Limb (tissue), 2 donors: Measurements from ENCODE around the gene MOSPD3.
A peak's percentile ranks its signal among the peaks of the same experiment; 100 is the strongest.
"Not testable (repeated sequence)": the region's sequence is repeated elsewhere in the genome, so short reads cannot be mapped to it uniquely, and the experiment has no call there.

Source experiments
- DNase-seq, 2 donors: peaks; one replicate each; pipeline ENCODE4 v3.0.0-alpha.2; 2016; ENCODE audit errors: extremely low spot score in 2 of 2

The MOSPD3 gene

DNA sequence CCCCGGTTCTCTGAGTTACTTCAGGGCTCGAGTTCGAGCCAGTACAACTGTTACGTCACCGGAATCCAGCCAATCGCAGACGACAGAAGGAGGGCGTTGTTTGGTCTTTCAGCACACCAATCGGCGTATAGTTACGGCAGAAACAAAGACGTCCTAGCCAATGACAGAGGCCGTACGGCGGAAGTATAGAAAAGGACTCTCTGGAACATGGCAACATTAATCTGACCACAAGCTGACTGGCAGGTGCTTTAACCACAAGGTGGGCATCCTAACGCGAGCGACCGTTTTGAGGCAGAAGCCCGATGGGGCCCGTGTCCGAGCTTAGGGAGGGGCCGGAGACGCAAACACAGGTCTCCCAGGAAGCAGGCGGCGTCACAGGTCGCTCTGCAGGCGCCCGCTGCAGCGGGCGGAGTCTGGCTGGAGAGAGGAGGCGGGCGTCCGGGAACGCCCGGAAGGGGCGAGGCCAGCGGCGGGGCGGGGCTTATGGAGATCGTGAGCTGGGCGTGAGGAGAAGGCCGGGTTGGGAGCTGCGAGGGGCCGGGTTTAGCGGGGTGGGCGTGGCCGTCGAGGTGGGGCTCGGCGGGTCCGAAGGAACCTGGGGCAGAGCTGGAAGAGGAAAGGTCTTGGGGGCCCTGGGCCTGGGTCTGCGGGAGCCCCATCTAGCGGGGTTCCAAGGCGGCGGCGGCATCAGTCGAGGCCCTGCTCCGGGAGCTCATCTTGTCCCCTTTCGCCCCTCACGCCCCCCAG, at the start of gene MOSPD3:
TSS of gene MOSPD3 (plus strand) at position 558 of the 747 bp plus-strand sequence. CDS start 252 bp downstream, outside the sequence.
- DNase-seq: peak; percentile 99

DNA sequence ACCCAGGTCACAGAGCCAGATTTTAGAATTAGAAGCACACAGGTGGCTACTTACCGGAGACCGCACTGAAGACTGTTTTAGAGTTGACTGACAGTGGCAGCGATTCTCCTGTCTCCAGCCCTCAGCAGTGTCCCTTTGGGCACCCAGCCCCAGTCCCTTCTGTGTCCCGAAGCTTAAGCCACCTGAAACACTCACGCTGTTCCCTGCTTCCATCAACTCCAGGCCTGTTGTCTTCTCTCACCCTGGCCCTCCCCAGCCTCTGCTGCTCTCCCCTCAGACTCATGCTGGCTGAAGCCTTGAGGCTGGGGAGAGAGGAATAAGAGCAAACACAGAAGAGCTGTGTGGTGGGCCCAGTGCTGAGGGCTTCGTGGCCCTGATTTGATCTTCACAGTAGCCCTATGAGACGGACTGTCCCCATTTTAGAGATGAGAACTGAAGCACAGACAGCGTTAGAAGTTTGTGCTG, 49.2 kb upstream of the MOSPD3 start:
- DNase-seq: no peak

DNA sequence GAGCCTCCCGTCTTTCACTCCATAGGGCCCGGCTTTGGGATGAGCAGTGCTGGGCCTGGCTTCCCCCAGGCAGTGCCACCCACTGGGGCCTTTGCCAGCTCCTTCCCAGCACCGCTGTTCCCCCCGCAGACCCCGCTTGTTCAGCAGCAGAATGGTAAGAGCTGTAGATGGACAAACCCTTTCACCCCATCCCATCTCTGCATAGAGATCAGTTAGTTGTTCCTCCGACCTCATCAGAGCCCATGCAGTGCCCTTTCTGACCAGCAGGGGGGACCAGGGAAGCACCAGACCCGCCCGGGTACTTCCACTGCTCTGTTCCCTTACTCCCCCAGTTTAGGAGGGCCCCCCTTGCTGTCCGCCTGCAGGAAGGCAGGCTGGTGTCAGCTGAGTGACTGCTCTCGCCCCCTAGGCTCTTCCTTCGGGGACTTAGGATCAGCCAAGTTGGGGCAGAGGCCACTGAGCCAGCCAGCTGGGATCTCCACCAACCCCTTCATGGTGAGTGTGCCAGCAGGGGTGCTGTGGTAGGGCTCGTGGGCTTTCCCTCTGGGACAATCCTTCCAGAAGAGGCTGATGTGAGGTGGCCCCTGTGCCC, 48.4 kb upstream of the MOSPD3 start:
- DNase-seq: peak; percentile 47 to 84

GRCh38 chr7:100564405-100564804, 47.9 kb upstream of the MOSPD3 start:
- not testable (repeated sequence) for DNase-seq

DNA sequence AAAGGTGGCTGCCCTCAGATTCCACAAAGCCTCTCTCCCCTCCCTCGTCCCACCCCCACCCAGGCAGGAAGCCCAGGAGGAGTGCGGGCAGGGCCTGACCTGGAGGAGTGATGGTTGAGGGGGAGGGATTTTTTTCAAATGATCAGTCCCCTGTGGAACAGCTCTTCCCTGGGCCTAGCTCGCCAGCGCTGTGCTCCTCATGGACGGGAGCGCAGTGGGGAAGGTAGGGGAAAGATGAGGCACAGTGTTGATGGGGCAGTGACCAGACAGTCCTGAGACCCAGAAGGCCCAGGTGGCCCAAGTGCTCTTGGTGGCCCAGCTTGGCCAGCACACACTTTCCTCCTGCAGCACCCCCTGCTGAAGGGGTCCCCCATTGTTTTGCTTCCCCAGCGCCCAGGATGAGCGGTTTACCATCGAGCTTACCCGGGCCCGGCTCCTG, 47.2 kb upstream of the MOSPD3 start:
- DNase-seq: no peak

DNA sequence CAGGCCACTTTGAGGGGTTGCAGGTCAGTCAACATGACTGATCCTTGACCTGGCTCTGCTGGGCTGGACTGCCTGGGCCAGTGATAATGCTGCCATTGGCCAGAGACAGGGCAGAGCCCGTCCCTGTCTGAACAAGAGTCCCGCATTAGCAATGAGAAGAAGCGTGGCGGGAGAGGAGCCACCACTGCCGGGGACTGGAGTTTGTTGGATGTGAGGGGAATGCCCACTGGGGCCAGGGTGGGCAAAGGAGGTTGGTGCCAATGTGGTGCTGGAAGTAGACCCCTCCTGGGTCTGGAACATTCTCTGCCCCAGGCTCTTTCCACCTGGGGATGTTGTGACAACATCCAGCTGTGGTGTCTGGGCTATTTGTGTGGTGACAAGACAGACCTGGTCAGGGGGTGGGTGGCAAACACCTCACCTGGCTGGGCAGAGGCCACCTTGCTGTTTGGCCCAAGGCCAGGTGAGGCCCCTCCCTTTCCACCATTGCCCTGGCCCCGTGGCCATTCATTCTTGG, 46.3 kb upstream of the MOSPD3 start:
- DNase-seq: no peak

GRCh38 chr7:100567031-100567730, 45.2 kb upstream of the MOSPD3 start:
- no peak for DNase-seq

DNA sequence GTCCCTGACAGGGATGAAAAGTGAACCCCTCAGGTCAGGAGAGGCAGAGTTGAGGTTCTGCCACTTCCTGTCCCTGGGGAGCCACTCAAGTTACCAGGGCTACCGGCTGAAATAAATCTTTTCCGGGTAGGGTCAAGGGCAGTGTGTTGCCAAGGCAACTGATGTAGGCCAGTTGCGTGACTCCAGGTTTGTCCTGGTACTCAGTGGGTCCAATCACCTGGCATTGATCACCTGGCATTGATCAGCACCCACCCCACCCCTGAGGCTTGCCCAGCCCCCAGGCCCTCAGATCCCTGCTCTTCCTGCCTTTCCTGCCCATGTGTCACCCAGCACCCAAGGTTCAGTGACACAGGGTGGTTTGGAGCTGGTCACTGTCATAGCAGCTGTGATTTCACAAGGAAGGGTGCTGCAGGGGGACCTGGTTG, 44.6 kb upstream of the MOSPD3 start:
- DNase-seq: no peak

GRCh38 chr7:100568176-100568895, 44.0 kb upstream of the MOSPD3 start:
- DNase-seq: no peak

DNA sequence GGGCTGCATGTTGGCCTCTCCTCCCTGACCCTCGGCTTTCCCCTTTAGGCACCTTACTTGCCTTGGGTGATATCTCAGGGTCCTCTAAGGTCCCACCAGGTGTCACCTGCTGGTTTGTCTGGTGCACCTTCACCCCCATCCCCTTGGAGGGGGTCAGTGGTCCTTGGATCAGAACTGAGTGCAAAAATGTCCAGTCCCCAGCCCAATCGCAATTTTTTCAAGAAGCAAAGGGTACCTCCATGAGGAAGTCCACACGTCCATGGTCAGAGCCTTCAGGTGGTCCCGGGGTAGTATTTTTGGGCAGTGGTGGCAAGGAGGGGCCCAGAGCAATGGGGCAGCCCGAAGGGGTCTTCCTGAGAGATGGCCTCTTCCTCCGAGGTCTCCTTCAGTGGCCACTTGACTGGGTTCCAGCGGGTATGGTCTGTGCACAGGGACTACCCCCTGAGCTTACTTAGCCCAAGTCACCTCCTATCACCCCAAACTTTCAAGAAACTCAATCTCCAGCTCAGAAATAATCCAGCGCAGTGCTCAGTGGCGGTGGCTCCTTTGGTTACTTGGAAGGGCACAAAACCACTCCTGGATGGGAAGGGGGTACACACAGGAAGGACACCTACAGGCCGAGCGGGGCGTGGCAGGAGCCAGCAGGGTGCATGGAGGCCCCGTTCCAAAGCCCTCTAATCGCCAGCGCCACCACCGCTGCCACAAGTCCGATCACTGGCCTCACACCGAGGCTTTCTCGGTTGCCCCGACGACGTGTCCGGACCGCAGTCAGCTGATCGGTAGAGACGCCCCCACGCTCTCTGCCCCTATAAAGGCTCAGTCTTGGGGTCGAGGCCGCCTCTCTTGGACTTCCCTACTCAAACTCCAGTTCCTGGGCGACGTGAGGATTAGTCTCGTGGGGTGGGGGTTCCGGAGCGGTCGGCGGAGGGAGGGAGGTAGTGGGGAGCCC, 43.2 kb upstream of the MOSPD3 start:
- peak in 1 of 2 donors; percentile 64 for DNase-seq

DNA sequence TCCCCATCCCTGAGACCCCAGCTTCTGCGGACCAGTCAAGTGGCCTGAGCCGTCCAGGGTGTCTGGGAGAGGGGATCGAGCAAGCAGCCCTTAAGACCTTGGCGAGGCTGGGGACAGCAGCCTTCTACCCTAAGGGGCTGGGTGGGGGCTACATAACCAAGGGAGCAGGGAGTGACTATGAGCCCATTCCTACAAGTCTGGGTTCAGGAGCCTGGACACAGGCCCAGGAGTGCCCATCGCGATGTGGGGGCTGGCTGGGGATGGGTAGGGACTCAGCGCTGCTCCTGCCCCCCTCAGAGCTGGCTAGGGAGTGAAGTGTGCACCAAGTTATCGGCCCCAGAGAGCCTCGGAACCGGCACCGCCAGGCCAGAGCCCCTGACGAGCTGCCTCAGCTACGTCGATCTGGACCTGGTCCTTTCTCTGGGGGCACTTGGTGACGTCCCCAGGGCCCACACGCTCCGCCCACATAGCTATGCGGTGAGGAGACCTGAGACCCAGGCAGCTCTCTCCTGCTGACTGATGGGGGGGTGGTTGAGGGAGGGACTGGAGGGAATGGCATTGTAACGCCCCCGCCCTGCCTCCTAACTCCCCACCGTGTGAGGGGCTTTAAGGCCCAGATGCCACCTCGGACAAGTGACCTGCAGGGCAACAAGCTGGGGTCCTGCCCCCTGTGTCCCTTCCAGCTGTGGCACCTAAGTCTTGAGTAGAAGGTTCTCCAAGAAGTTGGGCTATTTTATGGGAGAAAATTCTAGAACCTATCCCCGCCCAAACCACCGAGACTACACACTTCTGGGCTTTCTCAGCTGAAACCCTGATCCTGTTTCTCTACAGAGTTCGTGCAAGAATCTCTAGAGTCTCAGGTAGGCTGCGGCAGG, 41.1 kb upstream of the MOSPD3 start:
- DNase-seq: no peak

DNA sequence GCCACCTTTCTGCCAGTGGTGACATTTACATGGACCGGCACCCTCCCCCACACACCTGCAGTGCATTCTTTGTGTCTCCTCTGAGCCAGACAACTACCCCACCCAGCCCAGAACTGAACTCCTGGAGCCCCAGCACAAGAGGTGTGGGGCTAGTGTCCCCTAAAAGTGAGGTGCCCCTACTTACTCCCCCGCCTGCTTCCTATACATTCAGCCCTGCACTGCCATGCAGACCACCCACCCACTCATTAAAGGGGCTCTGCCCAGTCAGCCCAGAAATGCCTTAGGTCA, 40.6 kb upstream of the MOSPD3 start:
- DNase-seq: no peak

GRCh38 chr7:100572281-100572948, 39.9 kb upstream of the MOSPD3 start:
- DNase-seq: no peak

GRCh38 chr7:100572949-100573675, 39.2 kb upstream of the MOSPD3 start:
- no peak for DNase-seq

DNA sequence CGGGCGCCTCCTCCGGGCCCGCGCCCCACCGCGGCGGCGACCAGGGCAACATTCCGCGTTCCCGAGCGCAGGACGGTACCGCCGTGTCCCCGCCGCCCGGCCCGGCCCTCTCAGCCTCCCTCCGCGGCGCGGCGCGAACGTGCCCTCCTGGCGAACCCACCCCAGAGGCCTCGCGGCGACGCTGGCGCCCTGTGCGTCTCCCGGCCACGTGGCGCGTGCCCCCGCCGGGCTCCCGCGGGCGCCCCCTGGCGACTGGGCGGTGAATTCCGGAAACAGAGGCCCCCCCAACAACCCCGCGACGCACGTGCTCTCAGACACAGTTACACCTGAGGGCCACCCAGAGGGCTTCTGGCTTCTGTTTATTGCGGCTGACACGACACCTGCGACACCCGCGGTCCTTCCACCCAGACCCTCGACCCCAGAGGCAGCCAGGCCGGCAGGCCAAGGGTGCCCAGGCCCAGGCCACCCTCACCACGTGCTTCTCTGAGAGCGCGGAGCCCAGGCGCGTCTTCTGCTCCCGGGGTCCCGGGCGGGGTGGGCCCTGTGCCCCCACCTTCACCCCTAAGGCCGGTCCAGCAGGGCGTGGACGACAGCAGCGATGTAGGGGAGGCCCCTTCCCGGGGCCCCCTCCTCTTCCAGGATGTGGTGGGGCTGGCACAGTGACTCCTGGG, 38.5 kb upstream of the MOSPD3 start, which contains the start of gene SAP25:
TSS of gene SAP25 (minus strand) at position 210 of the 671 bp plus-strand sequence. CDS start at position 52, 158 bp downstream.
- no peak for DNase-seq

GRCh38 chr7:100574362-100575205, 37.8 kb upstream of the MOSPD3 start:
- DNase-seq: no peak

GRCh38 chr7:100575206-100575631, 37.1 kb upstream of the MOSPD3 start:
- no peak for DNase-seq
